Activated CD8-positive, alpha-beta memory T cell treated with anti-CD3 and anti-CD28 coated beads, Interleukin-2, amount 50 U/mL, for 24 hours (primary cell): Measurements from ENCODE around the gene JAM3.
A peak's percentile ranks its signal among the peaks of the same experiment; 100 is the strongest.

Source experiments
- DNase-seq: peaks from one replicate; pipeline ENCODE4 v3.0.0-alpha.2; 2020; ENCODE audit errors: extremely low read depth

JAM3 gene

DNA sequence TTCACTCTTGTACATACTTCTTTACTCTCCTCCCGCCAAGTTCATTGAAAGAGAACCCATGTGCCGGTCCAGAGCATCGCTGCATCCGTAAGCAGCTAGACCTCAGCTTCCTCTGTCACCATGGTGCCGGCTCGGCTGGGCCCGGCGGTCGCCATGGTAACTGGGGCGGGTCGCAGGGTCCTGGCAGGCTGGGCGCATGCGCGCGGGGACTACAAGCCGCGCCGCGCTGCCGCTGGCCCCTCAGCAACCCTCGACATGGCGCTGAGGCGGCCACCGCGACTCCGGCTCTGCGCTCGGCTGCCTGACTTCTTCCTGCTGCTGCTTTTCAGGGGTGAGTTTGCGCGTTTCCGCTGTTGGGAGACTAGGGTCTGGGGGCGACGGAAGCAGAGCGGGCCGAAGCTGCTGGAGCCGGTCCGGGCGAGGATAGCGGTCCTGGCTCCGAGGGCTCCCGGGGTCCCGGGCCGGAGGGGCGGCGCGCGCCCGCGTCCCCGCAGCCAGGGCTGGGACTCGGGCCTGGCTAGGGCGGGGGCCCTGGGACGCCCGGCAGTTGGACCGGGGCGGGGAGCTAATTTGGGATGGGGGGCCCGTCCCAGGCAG lies at the start of gene JAM3:
JAM3 (plus strand) TSS at position 244 of the 597 bp plus-strand sequence; CDS start at position 256, 12 bp downstream.
- DNase-seq, result peak; percentile 90

DNA sequence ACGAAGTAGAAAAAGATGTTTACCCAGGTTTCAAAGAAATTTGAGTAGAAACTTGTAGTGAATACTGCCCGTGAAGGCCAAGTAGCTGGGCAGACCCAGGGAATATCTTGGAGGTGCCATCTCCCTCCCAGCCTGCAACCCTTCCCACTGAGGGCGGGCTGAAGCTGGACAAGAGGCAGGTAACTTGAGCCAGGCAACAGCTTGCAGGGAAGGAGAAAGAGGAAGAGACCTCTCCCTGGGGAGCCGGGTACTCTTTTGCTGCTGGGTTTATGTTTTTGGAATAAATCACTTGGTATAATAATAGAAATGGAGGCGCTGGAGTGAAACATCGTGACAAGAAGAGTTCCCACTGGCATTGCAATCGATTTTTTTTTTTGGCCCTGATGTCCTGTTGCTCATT lies 49.4 kb upstream of the JAM3 start:
- no peak for DNase-seq

DNA sequence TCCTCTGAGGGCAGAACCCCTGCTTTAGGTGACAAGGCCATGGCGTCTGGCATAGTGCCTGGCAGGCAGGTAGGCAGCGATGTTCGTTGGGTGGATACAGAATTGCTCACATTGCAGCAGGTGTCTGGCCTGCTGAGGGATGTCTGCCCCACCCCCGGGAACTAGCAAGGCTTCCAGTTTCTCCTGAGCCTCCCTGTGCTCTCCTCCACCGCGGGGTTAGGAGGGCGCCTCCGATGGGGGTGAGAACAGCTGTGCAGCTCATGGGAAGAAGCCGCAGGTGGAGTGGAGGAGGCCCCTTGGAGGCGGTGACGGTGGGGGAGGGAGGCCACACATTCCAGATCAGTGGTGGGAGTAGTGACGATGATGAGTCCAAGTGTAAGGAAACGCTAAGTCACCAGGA lies 48.3 kb upstream of the JAM3 start:
- DNase-seq, result no peak

DNA sequence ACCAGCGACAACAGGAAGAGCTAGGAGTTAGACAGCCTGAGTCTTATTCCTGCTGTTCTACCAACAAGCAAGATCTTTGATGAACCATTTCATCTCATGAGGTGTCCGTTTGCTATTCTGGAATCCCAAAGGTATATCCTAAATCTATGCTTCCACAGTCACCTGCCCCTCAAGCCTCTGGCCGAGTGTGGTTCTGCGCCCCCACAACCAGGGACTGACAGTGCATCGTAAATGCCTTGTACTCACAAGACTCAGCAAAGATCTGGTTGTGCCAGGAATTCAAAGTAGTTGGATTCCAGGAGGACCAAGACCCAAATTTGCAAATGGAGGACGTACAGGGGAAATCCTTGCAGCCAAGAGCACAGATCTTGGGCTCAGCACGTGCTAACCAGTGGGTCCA lies 47.5 kb upstream of the JAM3 start:
- no peak for DNase-seq

DNA sequence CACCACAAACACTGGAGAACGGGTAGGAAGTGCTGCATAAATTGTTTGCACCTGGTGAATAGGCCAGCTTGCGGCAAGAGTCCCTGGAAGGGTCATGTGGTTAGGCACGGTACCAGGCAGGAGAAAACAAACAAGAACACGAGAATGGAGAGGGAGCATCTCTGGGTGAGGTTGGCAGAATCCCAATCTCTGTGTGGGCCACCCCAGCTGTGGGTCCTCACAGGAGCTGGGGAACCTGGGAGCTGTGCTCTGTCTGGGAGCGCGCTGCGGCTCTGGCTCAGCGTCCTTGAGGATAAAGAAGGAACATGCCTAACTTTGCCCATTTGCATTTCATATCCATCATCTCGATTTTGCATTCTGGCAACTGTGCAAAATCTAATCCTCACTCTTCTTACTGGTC lies 46.1 kb upstream of the JAM3 start:
- no peak for DNase-seq

DNA sequence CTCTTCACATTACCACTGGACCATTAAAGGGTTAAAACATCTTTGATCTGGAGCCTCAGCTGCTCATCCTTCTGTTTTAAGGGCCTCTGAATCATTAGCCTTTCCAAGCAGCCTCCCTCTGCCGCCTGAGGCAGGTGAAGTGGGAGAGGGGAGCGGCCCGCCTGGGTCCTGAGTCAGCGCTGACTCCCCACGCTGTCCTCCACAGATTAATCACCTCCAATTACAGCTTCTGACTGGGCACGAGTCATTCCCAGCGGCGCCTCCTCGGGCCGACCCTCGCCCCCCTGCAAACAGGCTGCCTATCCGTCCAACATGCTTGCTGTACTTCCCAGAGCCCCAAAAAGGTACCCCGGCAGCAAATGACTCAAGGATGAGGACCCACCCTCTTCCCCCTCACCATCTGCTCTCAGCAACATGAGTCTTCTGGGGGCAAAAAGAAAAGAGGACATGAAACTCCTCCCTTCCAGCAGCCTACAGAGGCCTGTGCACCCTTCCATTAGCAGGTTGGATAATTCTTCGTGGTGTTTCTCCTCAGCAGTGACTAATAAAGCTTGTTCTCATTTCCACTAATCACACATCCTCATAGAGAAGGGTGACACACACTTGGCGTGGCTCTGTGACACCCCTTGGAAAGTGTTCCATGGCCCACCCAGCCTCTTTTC lies 44.3 kb upstream of the JAM3 start:
- DNase-seq, result no peak

DNA sequence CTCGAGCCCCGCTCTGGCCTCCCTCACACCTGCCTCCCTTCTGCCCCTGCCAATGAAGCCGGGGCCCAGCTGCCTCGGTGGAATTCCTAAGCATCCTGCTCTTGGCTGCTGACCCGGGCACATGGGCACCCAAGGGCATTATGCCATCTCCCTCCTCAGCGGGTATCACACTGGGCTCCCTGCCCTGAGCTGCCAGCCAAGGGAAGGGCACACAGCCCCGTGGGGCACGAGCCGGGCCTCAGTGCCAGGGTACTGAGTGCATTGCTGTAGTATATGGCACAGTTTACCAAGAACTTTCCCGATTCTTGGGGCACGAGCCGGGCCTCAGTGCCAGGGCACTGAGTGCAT lies 43.8 kb upstream of the JAM3 start:
- DNase-seq, result no peak

DNA sequence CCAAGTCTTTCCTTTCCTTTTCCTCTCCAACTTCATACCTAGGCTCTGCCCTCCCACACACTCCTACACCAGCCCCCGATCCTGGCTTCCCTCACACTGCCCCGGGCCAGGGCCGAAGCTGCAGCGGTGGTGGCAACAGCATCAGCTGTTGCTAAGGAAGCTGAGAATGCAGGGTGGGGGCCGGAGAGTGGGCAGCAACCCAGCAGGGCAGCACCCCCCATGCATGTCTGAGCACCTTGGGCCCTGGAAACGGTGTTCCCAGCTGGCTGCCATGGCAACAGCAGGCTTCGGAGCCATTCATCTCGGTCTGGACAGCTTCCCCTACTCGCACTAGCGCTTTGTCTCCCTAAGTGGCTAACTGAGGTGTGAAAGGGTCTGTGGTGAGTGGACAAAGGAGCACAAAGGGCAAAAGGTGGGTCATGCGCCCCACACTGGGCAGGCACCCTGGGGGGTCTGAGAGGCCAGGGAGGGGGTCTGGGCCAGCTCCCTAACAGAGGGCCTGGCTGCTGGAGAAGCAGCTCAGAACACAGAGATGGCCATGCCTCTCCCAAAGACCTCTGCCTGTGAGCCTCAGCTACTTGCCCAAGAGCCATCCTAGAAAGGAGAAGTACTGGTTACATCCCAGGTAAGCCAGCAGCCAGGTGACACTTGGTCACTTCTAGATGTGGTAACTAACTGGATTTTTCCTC lies 42.1 kb upstream of the JAM3 start:
- DNase-seq, result no peak

DNA sequence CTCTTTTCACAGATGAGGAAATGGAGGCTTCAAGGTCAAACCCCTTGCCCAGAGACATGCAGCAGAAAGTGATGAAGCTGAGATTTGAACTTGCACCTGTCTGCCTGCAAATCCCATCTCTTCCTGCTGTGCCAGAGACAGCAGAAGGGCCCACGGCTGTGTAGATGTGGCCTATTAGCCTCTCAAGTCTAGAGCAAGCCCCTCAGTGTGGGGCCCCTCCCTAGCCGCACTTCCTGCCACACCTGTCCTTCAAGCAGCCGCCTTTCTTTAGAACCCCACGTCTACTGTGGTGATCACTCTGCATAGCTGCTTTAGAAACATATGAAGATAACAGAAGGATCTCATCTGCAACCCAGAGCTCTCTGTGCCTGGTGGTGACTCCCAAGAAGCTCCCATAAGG lies 41.2 kb upstream of the JAM3 start:
- no peak for DNase-seq

DNA sequence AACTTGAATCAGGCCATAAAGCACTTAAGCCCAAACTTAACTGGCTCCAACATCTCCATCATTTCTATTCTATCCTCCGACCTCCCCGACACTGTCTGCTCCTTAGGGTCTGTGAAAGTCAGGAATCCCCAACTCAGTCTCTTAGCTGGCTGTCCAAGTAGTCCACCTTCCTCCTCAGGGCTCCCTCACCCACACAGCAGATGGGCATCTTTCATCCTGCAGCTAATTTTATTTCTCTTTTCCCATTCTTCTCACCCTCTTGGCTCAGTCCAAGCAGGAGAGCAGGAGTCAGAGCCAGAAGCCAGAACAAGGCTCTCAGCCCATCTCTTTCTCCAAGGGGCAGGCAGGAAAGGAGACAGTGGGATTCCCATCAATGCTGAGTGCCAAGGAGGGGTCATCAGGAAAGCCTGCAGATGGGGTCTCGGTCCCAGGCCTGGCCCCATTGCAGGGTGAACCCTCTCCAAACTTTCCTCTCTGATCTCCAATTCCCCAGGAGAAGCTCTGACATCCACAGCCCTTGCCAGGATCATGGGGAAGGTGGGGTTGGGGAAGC lies 40.4 kb upstream of the JAM3 start:
- no peak for DNase-seq

DNA sequence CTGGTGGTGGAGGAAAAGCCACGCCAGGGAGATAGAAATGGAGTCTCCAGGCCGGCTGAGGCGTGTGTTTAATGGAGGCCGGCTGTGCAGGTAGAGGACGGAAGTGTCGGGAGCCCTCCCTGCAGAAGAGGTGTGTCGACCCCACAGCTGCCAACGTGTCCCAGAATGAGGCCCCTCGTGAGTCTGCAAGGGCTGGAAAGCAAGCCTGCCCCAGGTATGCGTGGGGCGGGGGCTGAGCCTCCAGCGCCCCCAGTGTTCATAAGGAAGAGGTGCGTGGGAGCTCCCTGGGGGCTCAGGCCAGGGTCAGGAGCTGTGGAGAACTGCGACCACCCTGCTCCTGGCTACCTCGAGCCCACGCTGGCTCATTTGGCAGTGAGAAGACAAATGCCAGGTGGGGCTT lies 38.0 kb upstream of the JAM3 start:
- DNase-seq, result no peak

DNA sequence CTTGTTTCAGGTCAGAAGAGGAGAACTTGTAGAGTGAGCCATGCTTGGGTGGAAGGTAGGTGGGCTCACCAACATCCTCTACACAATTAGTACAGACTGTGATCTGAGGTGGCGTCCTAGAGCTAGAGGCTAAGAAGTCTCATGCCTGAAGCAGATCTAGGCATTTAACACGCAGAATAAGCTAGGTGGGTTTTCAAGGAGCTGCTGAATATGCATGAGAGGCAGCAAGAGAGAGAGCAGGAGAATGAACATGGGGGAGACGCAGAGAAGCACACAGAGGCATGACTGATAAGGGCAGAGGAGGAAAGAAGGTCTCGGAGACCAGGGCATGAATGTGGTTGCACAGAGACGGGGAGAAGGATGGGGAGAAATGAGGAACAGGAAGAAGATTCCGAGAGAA lies 36.8 kb upstream of the JAM3 start:
- no peak for DNase-seq

DNA sequence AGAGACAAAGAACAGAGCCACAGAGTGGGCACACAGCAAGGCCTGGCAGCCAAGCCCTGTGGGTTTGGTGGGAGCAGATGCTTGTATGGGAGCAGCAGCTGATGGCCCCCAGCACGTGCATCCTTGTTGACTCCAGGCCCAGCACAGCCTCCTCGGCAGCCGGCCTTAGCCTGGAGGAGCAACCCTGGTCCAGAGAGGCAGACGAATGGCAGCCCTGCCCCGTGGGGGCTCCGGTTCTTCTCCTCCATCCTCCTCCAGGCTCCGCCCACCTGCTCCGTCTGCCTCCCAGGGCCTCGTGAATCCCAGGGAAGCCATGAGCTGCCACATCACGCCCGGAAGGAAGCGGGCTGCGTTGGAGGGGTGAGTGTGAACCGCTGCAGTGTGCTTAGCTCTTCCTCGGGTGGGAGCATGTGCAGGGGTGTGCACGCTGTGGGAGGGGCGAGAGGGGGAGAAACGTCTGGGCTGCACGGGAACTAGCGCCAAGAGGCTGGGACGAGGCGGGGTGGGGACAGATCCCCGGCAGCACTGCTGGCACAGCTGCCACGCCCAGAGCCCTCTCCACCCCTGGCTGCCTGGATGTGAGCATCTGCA lies 36.3 kb upstream of the JAM3 start:
- no peak for DNase-seq

DNA sequence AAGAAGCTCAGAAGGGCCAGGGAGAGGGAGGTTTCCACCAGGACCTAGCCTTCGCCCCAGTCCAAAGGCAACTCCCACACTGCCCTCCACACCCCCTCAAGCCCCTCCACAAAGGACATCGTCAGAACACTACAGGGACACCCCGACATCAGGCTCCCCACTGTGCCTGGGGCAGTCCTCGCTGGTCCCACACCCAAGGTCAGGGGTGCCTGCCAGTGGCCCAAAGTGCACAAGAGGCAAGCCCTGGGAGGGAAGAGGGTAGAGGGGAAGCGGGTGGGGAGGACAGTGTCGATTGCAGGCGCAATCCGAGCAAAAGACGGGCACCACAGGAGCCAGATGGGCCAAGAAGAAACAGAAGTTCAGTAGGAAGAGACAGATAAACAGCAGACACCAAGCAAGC lies 35.6 kb upstream of the JAM3 start:
- no peak for DNase-seq

DNA sequence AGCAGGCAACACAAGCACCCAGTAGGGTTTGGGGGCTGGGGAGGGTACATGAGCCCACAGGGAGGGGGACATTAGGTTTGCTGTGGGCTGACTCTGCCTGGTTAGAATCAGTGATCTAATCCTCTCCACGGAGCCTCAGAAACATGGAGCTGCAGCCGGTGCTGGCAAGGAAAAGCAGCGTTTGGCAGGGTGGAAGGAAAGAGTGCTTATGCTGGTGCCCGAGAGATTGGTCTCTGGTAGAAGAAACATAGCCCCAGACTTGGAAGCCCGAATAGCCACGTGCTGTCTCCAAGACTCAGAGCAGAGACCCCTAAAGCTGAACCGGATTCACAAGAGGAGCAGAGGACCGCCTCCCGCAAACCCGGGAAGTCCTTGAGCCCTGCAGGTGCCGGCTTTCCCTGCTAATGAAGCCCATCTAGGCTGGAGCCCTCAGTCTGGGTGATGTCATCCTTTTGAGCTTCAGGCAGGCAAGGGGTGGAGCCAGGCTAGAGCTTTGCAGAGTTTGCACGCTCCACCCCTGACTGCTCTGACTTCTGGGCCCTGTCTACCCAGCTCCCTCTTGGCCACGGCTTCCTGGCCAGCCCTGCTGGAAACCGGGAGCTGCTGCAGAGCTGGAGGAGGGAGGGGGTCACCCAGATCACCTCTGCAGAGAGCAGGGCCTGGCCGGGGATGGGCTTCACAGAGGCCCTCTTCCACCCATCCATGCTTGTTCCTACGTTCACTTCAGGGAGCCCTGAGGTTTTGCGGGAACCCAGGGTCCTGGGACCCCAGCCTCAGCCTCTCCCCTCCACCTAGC lies 35.0 kb upstream of the JAM3 start:
- no peak for DNase-seq

DNA sequence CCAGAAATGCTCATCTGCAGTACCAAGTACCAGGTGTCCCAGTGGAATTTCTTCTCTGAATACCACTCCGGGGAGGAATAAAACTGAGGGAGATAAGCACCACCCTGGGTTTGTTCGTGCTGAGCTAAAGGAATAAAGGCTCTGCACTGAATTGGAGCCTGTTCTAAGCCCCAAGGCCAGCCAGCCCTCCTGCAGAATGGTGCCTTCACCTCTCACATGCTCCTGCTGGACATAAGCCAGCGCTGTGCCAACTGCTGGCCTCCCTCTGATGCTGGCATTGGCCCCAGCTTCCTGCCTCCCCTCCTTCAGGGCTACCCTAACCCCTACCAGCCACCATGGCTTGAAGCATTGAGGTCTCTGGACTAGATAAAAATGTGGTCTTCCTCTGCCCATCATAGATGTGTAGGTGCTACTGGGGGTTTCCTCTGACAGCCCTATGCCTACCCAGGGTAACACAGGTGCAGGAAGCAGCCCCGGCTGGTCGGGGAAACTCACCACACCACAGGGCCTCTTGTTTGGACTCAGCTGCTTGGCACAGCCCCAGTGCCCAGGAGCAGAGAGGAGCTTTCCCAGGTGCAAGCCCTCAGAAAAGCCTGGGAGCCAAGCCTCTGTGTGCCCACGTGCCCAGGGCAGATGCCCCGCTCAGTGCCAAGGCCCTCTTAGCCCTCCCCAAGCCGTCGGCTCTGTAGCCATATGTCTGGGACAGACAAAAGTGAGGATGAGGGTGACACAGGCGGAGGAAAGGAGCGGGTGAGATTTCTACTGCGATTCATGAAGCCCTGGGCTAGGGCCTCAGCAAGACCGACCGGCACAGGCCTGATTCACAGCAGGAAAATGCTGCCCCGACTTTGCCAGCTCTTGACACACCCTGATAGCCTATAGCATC lies 34.1 kb upstream of the JAM3 start:
- no peak for DNase-seq

DNA sequence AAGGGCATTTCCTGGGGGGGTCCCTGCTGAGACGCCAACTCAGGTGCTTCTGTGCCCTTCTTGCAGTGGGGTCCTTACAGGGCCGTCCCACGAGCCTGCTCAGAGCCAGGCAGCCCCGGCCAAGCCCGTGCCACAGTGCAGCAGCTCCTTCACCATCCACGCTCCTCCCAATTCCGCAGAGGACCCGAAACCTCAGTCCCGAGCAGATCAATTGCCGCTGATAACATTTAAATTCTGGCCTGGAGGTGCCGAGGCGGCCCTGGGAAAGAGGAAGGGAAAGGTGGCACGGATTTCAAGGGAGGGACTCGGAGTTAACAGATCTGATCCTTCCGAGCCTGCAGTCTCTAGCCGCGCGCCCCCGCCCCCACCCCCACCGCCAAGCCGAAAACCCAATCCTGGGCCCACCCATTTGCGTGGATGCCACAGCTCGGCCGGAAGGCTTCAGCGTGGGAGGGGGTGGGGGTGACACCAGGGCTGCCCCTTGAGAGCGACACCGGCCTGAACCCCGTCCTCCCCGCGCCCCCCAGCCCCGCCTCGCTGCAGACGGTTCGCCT lies 32.3 kb upstream of the JAM3 start:
- DNase-seq, result no peak

DNA sequence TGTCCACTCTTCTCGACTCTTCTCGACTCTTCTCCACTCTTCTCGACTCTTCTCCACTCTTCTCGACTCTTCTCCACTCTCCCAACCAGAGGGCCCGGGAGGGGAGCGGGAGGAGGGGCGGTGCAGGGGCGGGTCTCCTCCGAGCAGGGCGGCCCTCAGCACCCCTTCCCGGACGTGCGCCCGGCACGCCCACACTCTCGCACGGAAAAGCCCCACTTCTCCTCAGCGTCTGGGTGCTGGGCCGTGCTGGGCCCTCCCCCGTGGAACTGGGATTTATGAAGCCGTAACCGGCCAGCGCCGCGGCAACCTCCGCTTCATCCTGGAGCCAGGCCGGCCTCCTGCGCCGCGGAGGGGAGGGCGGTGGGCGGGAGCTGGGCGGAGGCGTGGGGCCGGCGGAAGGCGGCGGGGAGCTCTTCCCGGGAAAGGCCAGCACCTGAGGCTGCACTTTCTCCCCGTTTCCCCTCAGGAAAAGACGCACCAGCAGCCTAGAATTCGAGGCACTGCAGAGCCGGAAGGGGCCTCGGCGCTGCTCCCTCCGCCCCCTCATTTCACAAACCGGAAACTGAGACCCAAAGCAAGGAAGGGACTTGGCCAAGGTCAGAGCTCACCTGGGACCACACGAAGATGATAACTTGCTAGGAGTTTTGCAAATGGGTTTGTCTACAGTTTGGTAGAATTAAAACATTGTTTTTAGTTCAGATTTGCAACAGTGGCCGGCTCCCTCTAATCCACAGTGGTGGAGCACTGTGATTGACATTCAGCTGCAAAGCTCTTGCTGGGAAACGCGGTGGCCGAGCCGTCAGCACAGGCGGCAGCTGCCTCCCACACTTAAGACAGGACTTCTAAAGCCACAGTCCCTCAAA lies 31.6 kb upstream of the JAM3 start:
- DNase-seq, result no peak

DNA sequence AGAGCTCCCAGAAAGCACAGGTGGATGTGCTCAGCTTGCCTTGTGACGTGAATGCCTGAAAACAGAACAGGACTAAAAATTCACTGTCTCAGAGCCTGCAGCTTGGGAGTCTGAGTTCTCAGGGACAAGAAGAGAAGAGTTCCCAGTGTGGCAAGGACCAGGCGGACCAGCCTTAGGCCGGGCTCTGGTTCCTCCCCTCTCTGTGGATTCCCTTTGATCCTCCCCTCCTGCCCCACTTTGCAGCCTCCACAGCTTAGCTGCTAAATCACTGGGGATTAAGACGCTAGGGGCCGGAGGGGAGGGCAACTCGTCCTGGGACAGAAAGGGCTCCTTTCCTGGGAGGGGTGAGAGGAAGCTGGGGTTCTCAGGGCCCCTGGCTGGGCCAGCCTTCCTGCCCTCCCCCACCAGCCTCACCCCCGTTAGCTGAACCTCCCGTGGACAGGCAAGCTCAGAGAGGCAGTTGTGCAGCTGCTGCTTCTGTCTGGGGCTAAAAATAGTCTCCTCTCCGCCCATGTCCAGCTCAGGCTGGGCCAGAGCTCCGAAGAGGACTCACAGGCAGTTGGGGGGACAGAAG lies 29.9 kb upstream of the JAM3 start:
- no peak for DNase-seq
